NT2/D1 (cell line): ENCODE results near the gene CRTAC1.
A peak's percentile ranks its signal among the peaks of the same experiment; 100 is the strongest.

Source experiments
- DNase-seq: peaks from one replicate; pipeline ENCODE4 v3.0.0-alpha.2; 2011; ENCODE audit warnings: low read depth, low spot score
- H3K27me3 ChIP-seq: 2 replicates; pipeline ENCODE4 v1.6.0; 2011; ENCODE audit warnings: mild to moderate bottlenecking; ENCODE audit not compliant: insufficient read length, insufficient read depth
- H3K36me3 ChIP-seq: 2 replicates; pipeline ENCODE4 v1.6.1; 2011; ENCODE audit warnings: mild to moderate bottlenecking, low read length, mixed read lengths; ENCODE audit not compliant: insufficient read depth, insufficient read length
- H3K4me1 ChIP-seq: 2 replicates; pipeline ENCODE4 v1.5.1; 2011; ENCODE audit not compliant: insufficient read depth, insufficient read length
- H3K4me3 ChIP-seq: 2 replicates; pipeline ENCODE4 v1.5.1; 2011; ENCODE audit warnings: low read depth; ENCODE audit not compliant: insufficient read length
- H3K9ac ChIP-seq: 2 replicates; pipeline ENCODE4 v1.6.0; 2011; ENCODE audit warnings: low read depth; ENCODE audit not compliant: insufficient read length
- H3K9me3 ChIP-seq: 2 replicates; pipeline ENCODE4 v1.5.1; 2011; ENCODE audit warnings: mild to moderate bottlenecking, low read length; ENCODE audit not compliant: insufficient read depth
- SUZ12 ChIP-seq: IDR thresholded peaks from 2 replicates; pipeline ENCODE4 v1.6.1; 2011; ENCODE audit not compliant: insufficient read length, insufficient read depth; ENCODE audit errors: extremely low read depth
- YY1 ChIP-seq: IDR thresholded peaks from 2 replicates; pipeline ENCODE4 v1.6.1; 2011; ENCODE audit not compliant: insufficient read length, insufficient read depth
- ZNF274 ChIP-seq: IDR thresholded peaks from 2 replicates; pipeline ENCODE4 v1.6.1; 2011; ENCODE audit warnings: mild to moderate bottlenecking, low read depth, low read length

CRTAC1 gene

DNA sequence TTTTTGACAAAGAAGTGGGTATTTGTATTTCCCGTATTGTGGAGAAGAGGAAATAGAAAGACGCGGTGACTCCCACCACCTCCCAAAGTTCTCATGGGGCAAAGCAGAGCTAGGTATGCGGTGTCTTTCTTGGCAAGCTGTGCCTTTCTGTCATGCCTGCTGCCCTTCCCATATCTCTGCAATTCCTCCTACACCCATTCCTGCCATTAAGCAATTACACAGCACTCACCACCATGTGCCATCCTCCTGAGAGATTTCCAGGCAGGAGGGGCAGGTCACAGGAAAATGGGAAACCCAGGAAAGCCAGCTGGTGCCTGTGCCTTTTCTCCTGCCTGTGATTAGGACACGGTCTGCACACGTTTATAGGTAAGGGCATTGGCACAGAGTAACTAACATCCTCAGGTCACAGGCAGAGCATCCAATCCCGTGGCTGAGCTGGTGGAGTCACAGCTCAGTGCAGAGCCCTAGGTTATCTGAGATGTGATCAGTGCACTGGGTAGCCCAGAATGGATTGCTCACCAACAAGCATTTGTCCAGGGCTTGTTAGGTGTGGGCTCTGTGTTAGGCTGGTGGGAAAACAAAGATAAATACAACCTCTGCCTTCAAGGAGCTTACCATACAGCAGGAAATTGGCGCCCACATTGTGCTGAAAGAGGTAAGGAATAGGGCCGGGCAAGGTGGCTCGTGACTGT, 9.4 kb upstream of the CRTAC1 start:
- TF ChIP-seq YY1 = no peak
- TF ChIP-seq ZNF274 = no peak
- no peak for TF ChIP-seq SUZ12
- Histone ChIP-seq H3K27me3 (peaks cover 62% of the 10 kb centered on the region), H3K4me1 (peaks cover 4% of the 10 kb centered on the region), H3K36me3 (no peaks in the 10 kb centered on the region), H3K9ac (no peak overlapping the region), H3K9me3 (no peaks in the 10 kb centered on the region), H3K4me3 (no peak overlapping the region)
- DNase-seq = no peak

DNA sequence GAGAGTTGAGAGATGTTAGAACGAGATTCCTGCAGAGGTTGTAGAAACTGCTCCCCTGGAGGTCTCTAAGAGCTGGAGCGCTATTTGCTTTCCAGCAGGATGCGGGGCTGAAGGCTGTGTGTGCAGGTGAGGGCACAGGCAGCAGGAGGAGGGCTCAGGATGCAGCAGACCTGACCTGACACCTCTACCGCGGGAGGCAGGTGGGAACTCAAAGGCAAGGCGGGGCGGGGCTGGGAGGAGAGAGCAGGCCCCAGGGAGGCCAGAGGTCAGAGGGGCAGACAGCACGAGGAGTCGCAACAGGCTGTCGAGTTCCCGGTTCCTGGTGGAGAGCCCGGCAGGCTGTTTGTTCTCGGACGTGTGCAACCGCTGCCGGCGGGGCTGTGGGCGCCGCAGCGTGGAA, 7.9 kb upstream of the CRTAC1 start:
- H3K9ac ChIP-seq = no peak overlapping the region
- H3K27me3 ChIP-seq = peaks cover 62% of the 10 kb centered on the region
- TF ChIP-seq YY1 (no peak), SUZ12 (no peak), ZNF274 (no peak)
- no peaks in the 10 kb centered on the region for H3K9me3 ChIP-seq
- DNase-seq = no peak
- peaks cover 4% of the 10 kb centered on the region for H3K4me1 ChIP-seq
- no peaks in the 10 kb centered on the region for H3K36me3 ChIP-seq
- H3K4me3 ChIP-seq = no peak overlapping the region

DNA sequence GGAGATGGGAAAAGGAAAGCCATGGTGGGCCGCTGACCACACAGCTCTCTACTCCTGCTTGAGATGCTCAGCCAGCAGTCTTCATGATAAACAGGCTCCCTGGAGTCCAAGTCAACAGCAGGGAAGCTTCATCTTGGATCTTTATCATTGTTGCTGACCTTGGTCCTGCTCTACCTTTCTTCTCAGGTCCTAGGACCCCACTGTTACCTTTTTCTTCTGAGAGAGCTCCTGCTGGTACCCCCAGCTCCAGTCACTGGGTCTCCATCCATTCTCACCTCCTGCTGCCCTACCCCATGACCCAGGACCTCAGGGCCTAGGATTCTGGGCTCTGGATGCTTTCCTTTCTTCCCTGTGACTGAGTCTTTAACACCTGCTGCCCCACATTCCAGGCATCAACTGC, 5.2 kb upstream of the CRTAC1 start:
- DNase-seq = no peak
- TF ChIP-seq ZNF274 = no peak
- no peak for TF ChIP-seq YY1
- no peak for TF ChIP-seq SUZ12
- H3K27me3 ChIP-seq = peaks cover 84% of the 10 kb centered on the region

DNA sequence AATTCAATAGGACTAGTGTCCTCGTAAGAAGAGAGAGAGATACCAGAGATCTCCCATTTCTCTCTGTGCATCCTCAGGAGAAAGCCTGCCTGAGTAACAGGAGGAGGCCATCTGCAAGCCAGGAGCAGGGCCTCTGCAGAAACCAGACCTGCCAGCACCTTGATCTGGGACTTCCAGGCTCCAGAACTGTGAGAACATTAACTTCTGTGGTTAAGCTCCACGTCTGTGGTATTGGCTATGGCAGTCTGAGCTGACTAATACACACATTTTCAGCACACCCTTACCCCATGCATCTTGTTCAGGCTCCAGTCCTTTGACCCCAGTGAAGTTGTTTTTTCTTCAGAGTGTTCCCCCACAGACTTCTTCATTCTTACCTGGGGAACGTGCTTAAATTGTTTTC, 3.1 kb upstream of the CRTAC1 start:
- Histone ChIP-seq H3K9ac (no peak overlapping the region), H3K27me3 (peaks cover 92% of the 10 kb centered on the region), H3K36me3 (no peaks in the 10 kb centered on the region), H3K4me3 (no peak overlapping the region), H3K9me3 (no peaks in the 10 kb centered on the region), H3K4me1 (peaks cover 2% of the 10 kb centered on the region)
- DNase-seq = no peak
- no peak for TF ChIP-seq ZNF274
- TF ChIP-seq YY1 = no peak
- no peak for TF ChIP-seq SUZ12

More for the DNA sequence above, 5.2 kb upstream of the CRTAC1 start:
- no peaks in the 10 kb centered on the region for H3K36me3 ChIP-seq
- peaks cover 2% of the 10 kb centered on the region for H3K4me1 ChIP-seq
- H3K9ac ChIP-seq = no peak overlapping the region
- no peak overlapping the region for H3K4me3 ChIP-seq
- H3K9me3 ChIP-seq = no peaks in the 10 kb centered on the region

DNA sequence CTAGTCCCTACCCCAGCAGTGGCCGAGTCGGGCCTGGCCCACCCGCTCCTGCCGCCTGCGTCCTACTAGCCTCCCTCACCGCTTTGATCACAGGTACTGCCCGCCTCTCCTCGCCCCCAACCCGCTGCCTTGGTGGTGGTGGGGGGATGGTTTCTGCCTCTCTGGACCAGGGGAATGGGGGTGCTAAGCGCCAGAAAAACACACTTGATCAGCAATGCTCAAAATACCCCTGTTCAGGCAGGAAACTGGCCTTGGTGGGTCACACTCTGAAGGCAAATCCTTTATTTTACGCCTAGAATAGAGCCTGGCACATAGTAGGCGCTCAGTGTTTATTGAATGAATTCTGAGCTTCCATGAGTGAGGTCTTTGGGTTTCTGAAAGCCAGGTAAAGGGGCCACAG, 1.0 kb upstream of the CRTAC1 start:
- Histone ChIP-seq H3K4me1 (peaks cover 2% of the 10 kb centered on the region), H3K36me3 (no peaks in the 10 kb centered on the region), H3K9ac (peak overlapping the region; percentile 77), H3K4me3 (peak overlapping the region; percentile 49), H3K9me3 (no peaks in the 10 kb centered on the region), H3K27me3 (peaks cover 77% of the 10 kb centered on the region)
- TF ChIP-seq ZNF274 (no peak), YY1 (no peak), SUZ12 (no peak)
- DNase-seq = no peak

- H3K9me3 ChIP-seq = no peaks in the 10 kb centered on the region
- no peak for DNase-seq
- H3K36me3 ChIP-seq = no peaks in the 10 kb centered on the region
- H3K27me3 ChIP-seq = peaks cover 72% of the 10 kb centered on the region
- H3K9ac ChIP-seq = peak overlapping the region; percentile 77
- H3K4me3 ChIP-seq = peak overlapping the region; percentile 49
- TF ChIP-seq YY1 = no peak
- no peak for TF ChIP-seq SUZ12
- no peak for TF ChIP-seq ZNF274
- peaks cover 3% of the 10 kb centered on the region for H3K4me1 ChIP-seq
Observed at GRCh38 chr10:98030991-98031431, 590 bp upstream of the CRTAC1 start.

DNA sequence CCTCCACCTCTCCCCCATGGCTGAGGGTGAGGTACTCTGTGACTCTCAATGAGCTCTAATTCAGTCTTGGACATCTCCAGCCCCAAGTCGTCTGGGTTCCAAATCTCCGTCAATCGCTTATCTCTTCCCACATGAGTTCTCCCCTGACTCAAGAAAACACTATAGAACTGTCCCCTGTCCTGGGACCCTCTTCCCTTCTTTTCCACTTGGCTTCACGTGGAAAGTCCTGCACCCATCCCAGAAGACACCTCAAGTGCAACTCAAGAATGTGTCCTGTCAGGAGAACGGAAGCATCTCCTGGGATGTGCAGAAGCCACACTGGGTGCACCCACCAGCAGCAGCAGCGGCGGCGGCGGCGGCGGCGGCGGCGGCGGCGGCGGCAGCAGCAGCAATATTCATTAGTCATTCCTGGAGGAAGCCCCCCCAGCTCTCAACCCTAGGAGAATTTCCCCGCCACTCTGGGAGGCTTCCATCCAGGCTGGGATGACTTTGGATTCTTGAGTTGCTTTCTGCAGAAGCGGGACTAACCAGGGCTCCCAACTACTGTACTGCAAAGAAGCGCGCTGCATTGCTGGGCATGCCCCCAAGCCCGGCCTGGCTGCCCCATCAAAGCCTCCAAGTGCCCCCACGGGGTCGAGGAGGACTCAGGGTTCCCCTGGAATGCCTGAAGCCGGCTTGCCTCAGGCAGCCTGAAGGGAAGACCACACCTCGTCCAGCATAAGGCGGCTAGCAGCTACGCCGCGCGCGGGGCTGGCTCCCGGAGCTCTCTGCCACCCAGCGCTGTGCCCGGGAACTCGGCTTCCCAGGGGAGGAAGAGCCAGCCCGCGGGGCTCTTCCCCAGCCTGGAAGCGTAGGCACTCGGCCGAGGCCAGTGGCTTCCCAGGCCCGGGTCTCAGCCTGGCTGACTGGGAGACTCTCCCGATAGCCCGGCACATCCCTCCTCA, 1.0 kb downstream of the CRTAC1 start:
- peaks cover 3% of the 10 kb centered on the region for H3K4me1 ChIP-seq
- no peak for DNase-seq
- H3K4me3 ChIP-seq = peak overlapping the region; percentile 49
- H3K36me3 ChIP-seq = no peaks in the 10 kb centered on the region
- no peaks in the 10 kb centered on the region for H3K9me3 ChIP-seq
- H3K27me3 ChIP-seq = peaks cover 57% of the 10 kb centered on the region
- H3K9ac ChIP-seq = peak overlapping the region; percentile 74
- no peak for TF ChIP-seq YY1
- peak; percentile 58 for TF ChIP-seq SUZ12
- no peak for TF ChIP-seq ZNF274
